ENCODE measurements around the gene PER2. TPM values are rescaled to one million over a fixed set of nuclear protein-coding genes. Genes with fewer than 3 reads are reported as not detected.
"Not testable (repeated sequence)": the region's sequence is repeated elsewhere in the genome, so short reads cannot be mapped to it uniquely, and the experiment has no call there.

Gene PER2
- total and polyA plus RNA-seq, 2 of the 13 experiments (the other 11 are each of a cell fraction or from before 2014, with no cell fraction given): 5.1 to 9.4 TPM

- TF ChIP-seq, protein P1, sequence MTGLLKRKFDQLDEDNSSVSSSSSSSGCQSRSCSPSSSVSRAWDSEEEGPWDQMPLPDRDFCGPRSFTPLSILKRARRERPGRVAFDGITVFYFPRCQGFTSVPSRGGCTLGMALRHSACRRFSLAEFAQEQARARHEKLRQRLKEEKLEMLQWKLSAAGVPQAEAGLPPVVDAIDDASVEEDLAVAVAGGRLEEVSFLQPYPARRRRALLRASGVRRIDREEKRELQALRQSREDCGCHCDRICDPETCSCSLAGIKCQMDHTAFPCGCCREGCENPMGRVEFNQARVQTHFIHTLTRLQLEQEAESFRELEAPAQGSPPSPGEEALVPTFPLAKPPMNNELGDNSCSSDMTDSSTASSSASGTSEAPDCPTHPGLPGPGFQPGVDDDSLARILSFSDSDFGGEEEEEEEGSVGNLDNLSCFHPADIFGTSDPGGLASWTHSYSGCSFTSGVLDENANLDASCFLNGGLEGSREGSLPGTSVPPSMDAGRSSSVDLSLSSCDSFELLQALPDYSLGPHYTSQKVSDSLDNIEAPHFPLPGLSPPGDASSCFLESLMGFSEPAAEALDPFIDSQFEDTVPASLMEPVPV (CRISPR knock-in tag; IDR thresholded peaks at IDR 0.05): no peak
- no peak for TF ChIP-seq POLR2A (IDR thresholded peaks at IDR 0.05; ENCODE audit: insufficient read depth in 1 of 2, low read depth in 2 of 2, low read length in 2 of 2)
- no peak for TF ChIP-seq KAT2B (IDR thresholded peaks at IDR 0.05; ENCODE audit: borderline replicate concordance, low read depth, low read length)
- no peak for TF ChIP-seq ZBTB2 (CRISPR knock-in tag; IDR thresholded peaks at IDR 0.05; ENCODE audit: low read depth)
- TF ChIP-seq PHB2 (IDR thresholded peaks at IDR 0.05; ENCODE audit: partially characterized antibody): no peak
- TF ChIP-seq ZNF589 (CRISPR knock-in tag; conservative IDR thresholded peaks at IDR 0.05): no peak
- TF ChIP-seq NFIC (IDR thresholded peaks at IDR 0.05; ENCODE audit: low read length): no peak
- TF ChIP-seq, protein P2, sequence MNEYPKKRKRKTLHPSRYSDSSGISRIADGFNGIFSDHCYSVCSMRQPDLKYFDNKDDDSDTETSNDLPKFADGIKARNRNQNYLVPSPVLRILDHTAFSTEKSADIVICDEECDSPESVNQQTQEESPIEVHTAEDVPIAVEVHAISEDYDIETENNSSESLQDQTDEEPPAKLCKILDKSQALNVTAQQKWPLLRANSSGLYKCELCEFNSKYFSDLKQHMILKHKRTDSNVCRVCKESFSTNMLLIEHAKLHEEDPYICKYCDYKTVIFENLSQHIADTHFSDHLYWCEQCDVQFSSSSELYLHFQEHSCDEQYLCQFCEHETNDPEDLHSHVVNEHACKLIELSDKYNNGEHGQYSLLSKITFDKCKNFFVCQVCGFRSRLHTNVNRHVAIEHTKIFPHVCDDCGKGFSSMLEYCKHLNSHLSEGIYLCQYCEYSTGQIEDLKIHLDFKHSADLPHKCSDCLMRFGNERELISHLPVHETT (CRISPR knock-in tag; conservative IDR thresholded peaks at IDR 0.05): no peak
Observed at GRCh38 chr2:238325694-238326093, 37.3 kb upstream of the PER2 start (continued).

GRCh38 chr2:238324248-238324647 is 35.8 kb upstream of the PER2 start:
- H3K9ac ChIP-seq (ENCODE audit: insufficient read depth, low read depth, low read length); DNase-seq (ENCODE audit: low spot score); H3K9me3 ChIP-seq (ENCODE audit: low read length); CTCF ChIA-PET (ENCODE audit: low intra/inter-chr PET ratio, low total read pairs); H3K79me2 ChIP-seq (ENCODE audit: insufficient read depth, low read length); ATAC-seq; H3K4me3 ChIP-seq (replicated peaks in 1 of 3; ENCODE audit: insufficient read depth in 1 of 3, low read depth in 2 of 3, low read length in 3 of 3); in situ Hi-C loops (cut with HindIII; ENCODE audit: extremely low pct_ligation_motif_present, low pct_unique_long_range_greater_than_20kb); POLR2A ChIA-PET; H2AFZ ChIP-seq (ENCODE audit: low read length); H4K20me1 ChIP-seq (ENCODE audit: insufficient read depth, low read length); H3K27ac ChIP-seq (ENCODE audit: extremely low read length, insufficient read depth, low read length); H3K4me2 ChIP-seq (ENCODE audit: low read depth, low read length); FAIRE-seq; BruUV-seq (replicated peaks); H3K27me3 ChIP-seq (ENCODE audit: control insufficient read depth in 1 of 2, insufficient read depth in 2 of 2, low read length in 2 of 2): not testable (repeated sequence)
- H3K36me3 ChIP-seq (replicated peaks in 1 of 2; ENCODE audit: control insufficient read depth in 1 of 2, insufficient read depth in 2 of 2, low read length in 2 of 2): peaks cover 7 to 31% of the 10 kb centered on the region in 2 experiments
- H3K4me1 ChIP-seq (ENCODE audit: insufficient read depth, low read length): peaks cover 21% of the 10 kb centered on the region
- WGBS (ENCODE audit: low lambda C conversion rate): 98% methylated on average over 7 of the region's 7 CpGs
- intact Hi-C loops (cut with micrococcal nuclease; ENCODE audit: unreplicated experiment): loop anchor here (5.0 kb wide), 1 partner anchor 37 kb away; the partner anchor contains the start of gene PER2
